ENCODE measurements around the gene ABLIM2. TPM values are rescaled to one million over a fixed set of nuclear protein-coding genes. Genes with fewer than 3 reads are reported as not detected.

ABLIM2 gene
- total RNA-seq, 4 donors from 2014 or later: 10.6 to 31.7 (median 20.3) TPM

GRCh38 chr4:7973545-7973981 lies 185.1 kb downstream of the ABLIM2 start:
- no peak overlapping the region for H3K4me3 ChIP-seq (ENCODE audit: low read depth, poor library complexity, severe bottlenecking)
- intact Hi-C loops (cut with DNase I; ENCODE audit: low total_unique reads): no loop called here
- WGBS, 2 donors: 44 to 49% methylated on average over 10 of the region's 10 CpGs
- TF ChIP-seq POLR2A (IDR thresholded peaks at IDR 0.05) (no peak), CTCF (IDR thresholded peaks at IDR 0.05) (no peak)
- DNase-seq (ENCODE audit: low spot score in 2 of 2): no peak

- TF ChIP-seq POLR2A (IDR thresholded peaks at IDR 0.05) (no peak), CTCF (IDR thresholded peaks at IDR 0.05) (no peak)
- intact Hi-C loops (cut with DNase I; ENCODE audit: low total_unique reads): no loop called here
- H3K4me3 ChIP-seq (ENCODE audit: low read depth, poor library complexity, severe bottlenecking): no peak overlapping the region
- DNase-seq (ENCODE audit: low spot score in 2 of 2): no peak
- 84 to 89% methylated on average over 13 of the region's 13 CpGs for WGBS, 2 donors
Measured at GRCh38 chr4:7971881-7972500, 186.6 kb downstream of the ABLIM2 start.

GRCh38 chr4:7971159-7971631 lies 187.4 kb downstream of the ABLIM2 start:
- no peak for DNase-seq (ENCODE audit: low spot score in 2 of 2)
- H3K4me3 ChIP-seq (ENCODE audit: low read depth, poor library complexity, severe bottlenecking): no peak overlapping the region

GRCh38 chr4:7970361-7970946 lies 188.2 kb downstream of the ABLIM2 start:
- TF ChIP-seq POLR2A (IDR thresholded peaks at IDR 0.05) (no peak), CTCF (IDR thresholded peaks at IDR 0.05) (no peak)
- no peak for DNase-seq (ENCODE audit: low spot score in 2 of 2)
- H3K4me3 ChIP-seq (ENCODE audit: low read depth, poor library complexity, severe bottlenecking): no peak overlapping the region
- intact Hi-C loops (cut with DNase I; ENCODE audit: low total_unique reads): no loop called here
- 53 to 61% methylated on average over 12 of the region's 13 CpGs for WGBS, 2 donors

More at GRCh38 chr4:7971159-7971631, 187.4 kb downstream of the ABLIM2 start:
- 83 to 100% methylated on average over 2 of the region's 2 CpGs for WGBS, 2 donors
- TF ChIP-seq POLR2A (IDR thresholded peaks at IDR 0.05) (no peak), CTCF (IDR thresholded peaks at IDR 0.05) (no peak)
- intact Hi-C loops (cut with DNase I; ENCODE audit: low total_unique reads): no loop called here

- WGBS, 2 donors: 69 to 79% methylated on average over 16 of the region's 16 CpGs
- no peak overlapping the region for H3K4me3 ChIP-seq (ENCODE audit: low read depth, poor library complexity, severe bottlenecking)
- DNase-seq (ENCODE audit: low spot score in 2 of 2): no peak
- TF ChIP-seq CTCF (IDR thresholded peaks at IDR 0.05) (no peak), POLR2A (IDR thresholded peaks at IDR 0.05) (no peak)
- intact Hi-C loops (cut with DNase I; ENCODE audit: low total_unique reads): no loop called here
Measured at GRCh38 chr4:7968262-7968896, 190.2 kb downstream of the ABLIM2 start.

All from lower leg skin (tissue), 4 donors.